Suprapubic skin (tissue), 3 donors: ENCODE data around the gene SNRK.

Source experiments
- EP300 ChIP-seq: sonication (generic); formaldehyde crosslinking; IDR thresholded peaks from one replicate; pipeline ENCODE4 v1.6.1; 2017; ENCODE audit warnings: antibody characterized with exemption
- POLR2A ChIP-seq, 2 donors: fragments of 450-650 bp; IDR thresholded peaks; one replicate each; pipeline ENCODE4 v1.6.1; 2017; ENCODE audit warnings: antibody characterized with exemption in 2 of 2, mild to moderate bottlenecking in 2 of 2, moderate library complexity in 2 of 2
- TF ChIP-seq, protein P1 (sequence below), 2 donors: fragments of 200-600 bp in 1 of 2; fragments of 450-650 bp in 1 of 2; sonication (generic) in 1 of 2; IDR thresholded peaks; one replicate each; pipeline ENCODE4 v1.5.1; 2016 to 2019; ENCODE audit warnings: antibody characterized with exemption in 2 of 2, mild to moderate bottlenecking in 1 of 2, moderate library complexity in 1 of 2

DNA sequence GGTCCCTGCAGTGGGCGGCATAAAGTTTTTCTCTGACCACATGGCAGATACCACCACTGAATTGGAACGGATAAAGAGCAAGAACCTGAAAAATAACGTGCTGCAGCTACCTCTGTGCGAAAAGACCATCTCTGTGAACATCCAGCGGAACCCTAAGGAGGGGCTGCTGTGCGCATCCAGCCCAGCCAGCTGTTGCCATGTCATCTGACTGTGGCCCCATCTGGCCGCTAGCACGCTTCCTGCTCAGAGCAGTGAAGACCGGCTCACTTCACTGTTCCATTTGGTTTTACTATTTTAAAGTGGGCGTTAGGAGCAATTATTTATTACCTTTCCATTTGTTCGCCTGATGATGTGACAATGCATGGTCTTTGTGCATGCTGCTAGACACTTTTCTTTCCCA, 62.0 kb downstream of the SNRK start:
- TF ChIP-seq EP300 (no peak), POLR2A (IDR thresholded peaks at IDR 0.05) (no peak)
- TF ChIP-seq, protein P1, sequence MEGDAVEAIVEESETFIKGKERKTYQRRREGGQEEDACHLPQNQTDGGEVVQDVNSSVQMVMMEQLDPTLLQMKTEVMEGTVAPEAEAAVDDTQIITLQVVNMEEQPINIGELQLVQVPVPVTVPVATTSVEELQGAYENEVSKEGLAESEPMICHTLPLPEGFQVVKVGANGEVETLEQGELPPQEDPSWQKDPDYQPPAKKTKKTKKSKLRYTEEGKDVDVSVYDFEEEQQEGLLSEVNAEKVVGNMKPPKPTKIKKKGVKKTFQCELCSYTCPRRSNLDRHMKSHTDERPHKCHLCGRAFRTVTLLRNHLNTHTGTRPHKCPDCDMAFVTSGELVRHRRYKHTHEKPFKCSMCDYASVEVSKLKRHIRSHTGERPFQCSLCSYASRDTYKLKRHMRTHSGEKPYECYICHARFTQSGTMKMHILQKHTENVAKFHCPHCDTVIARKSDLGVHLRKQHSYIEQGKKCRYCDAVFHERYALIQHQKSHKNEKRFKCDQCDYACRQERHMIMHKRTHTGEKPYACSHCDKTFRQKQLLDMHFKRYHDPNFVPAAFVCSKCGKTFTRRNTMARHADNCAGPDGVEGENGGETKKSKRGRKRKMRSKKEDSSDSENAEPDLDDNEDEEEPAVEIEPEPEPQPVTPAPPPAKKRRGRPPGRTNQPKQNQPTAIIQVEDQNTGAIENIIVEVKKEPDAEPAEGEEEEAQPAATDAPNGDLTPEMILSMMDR (IDR thresholded peaks at IDR 0.05), result no peak
